ENCODE results near the gene RAB26. TPM values are rescaled to one million over a fixed set of nuclear protein-coding genes. Genes with fewer than 3 reads are reported as not detected.

The RAB26 gene, protein sequence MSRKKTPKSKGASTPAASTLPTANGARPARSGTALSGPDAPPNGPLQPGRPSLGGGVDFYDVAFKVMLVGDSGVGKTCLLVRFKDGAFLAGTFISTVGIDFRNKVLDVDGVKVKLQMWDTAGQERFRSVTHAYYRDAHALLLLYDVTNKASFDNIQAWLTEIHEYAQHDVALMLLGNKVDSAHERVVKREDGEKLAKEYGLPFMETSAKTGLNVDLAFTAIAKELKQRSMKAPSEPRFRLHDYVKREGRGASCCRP
- 1.5 to 4.0 TPM (median 3.2 TPM) in 5 replicates for total RNA-seq (2022; extraction: Qiagen RNA extraction)

DNA sequence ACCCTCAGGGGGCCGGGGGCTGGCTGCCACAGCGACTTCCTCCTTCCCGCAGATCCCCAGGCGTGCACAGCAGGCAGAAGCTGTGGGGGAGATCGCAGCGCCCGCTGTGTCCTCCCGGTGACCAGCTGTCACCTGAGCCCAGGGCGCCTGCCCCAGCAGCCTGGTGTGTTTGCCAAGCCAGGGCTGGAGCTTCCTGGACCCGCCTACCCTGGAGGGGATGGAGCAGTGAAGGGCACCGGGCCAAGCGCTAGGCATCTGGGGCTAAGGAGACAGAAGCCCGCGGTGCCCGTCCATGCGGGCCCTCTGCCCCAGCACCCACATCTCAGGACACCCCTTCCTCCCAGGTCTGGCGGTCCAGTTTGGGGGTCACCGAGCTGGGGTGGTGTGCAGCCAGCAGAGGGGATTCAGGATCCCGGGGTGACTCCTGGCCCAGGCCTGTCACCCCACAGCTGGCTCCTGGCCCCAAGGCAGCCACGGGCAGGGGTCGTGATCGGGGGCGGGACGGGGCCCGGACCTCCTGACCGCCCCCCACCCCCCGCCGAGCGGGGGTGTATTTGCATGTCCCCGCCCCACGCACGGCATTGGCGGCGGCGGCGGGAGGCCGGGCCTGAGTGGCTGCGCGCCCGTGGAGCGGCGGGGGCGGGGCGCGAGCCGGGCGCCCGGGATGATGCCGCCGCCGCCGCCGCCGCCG lies at the start of gene RAB26:
Gene RAB26, plus strand, starts transcription at position 645 of the 691 bp plus-strand sequence. CDS start 159 bp downstream, outside the sequence.

GRCh38 chr16:2135770-2136490 lies 12.5 kb upstream of the RAB26 start, which contains the start of gene PKD1:
TSS of gene PKD1 (minus strand) at chr16:2135898. CDS start at chr16:2135689, 209 bp downstream.

DNA sequence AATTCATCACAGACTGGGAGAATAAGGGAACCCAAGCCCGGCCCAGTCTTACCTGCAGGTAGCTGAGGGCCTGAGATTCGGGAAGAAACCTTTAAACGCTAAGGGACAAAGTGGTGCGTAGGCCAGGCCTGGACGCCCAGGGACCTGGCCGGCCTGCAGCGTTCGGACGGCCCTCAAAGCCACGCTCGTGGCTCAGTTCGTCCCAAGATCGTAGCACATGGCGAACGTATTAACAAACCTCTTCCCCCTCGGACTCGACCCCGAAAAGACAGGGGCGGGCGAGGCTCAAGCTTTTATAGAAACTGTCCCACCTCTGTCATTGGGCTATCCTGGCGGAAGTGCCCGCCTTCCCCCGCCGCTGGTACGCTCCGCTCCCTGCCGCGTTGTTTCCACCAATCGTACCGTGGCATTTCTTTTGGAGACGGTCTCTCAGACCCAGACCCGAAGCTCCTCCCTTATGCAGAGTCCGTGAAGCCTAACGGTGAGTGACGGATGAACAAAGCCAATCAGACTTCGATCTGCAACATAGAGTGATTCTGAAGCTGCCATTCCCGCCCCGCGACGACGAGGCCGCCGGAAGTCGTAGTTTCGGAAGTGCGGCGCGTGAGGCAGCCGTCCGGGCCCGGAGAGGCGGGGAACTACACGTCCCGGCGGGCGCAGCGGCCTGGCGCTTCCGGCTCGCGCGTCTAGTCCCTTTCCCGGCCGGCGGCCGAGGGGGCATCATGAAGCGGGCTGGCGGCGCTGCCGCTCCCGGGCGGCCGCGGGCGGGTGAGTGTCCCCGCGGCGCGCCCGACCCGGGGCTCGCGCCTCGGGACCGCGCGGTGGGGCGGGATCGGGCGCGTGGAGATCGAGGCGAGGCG lies 6.9 kb downstream of the RAB26 start, which contains the start of gene TRAF7:
Gene TRAF7, plus strand, starts transcription at position 692 of the 860 bp plus-strand sequence. CDS start 8,139 bp downstream, outside the sequence.

DNA sequence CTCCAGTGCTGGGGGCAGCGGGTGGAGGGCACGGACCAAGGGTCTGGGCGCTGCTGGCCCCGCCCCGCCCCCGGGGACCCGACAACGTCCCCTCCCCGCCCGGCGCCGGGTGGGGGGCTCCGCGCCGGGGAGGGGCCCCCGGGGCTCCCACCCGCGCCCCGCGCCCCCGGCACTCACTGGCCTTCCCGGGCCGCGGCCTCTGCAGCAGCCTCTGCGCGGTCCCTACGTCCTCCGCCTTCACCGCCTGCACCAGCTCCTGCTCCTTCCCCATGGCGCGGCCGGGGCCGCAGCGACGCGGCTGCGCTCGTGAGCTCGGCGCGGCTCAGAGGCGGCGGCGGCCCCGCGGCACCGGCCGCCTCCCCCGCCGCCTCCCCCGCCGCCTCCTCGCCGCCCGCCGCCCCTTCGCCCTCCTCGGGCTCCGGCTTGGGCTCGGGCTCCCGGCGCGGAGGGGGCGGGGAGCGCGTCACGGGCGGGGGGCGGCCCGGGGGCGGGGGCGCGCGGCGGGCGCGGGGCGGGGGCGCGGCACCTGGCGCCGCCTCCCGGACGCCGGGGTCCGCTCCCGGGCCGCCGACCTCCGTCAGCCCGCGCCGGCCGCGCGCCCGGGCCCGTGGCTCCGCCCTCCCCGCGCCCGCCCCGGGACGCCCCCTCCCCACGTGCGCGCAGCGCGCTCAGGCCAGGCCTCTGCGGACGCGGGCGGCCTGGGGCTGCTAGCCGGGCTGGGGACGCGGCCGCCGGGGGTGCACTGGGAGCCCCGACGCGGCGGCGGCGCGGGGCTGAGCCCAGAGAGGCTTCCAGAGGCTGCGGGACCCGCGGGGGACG lies 47.9 kb downstream of the RAB26 start, which contains the start of gene CASKIN1:
Gene CASKIN1, minus strand, starts transcription at position 444 of the 819 bp plus-strand sequence. Its CDS starts 173 bp downstream, at position 271.

Other genes starting within 250 kb of the RAB26 start
- gene HS3ST6, start 230.2 kb upstream of the RAB26 start, total RNA-seq (2022; extraction: Qiagen RNA extraction) = 1.2 to 1.9 TPM (median 1.6 TPM) in 5 replicates
- 32.7 to 40.4 TPM (median 38.3 TPM) in 5 replicates for gene MSRB1, start 205.4 kb upstream of the RAB26 start, total RNA-seq (2022; extraction: Qiagen RNA extraction)
- gene RPL3L, start 193.9 kb upstream of the RAB26 start, total RNA-seq (2022; extraction: Qiagen RNA extraction) = 0.08 to 0.14 TPM in 2 of 5 replicates, not detected in the others
- 258 to 328 TPM (median 268 TPM) in 5 replicates for gene NDUFB10, start 189.1 kb upstream of the RAB26 start, total RNA-seq (2022; extraction: Qiagen RNA extraction)
- gene RPS2, start 183.8 kb upstream of the RAB26 start, total RNA-seq (2022; extraction: Qiagen RNA extraction) = 3,451 to 5,688 TPM (median 5,221 TPM) in 5 replicates
- not detected in 5 replicates for gene RNF151, start 181.8 kb upstream of the RAB26 start, total RNA-seq (2022; extraction: Qiagen RNA extraction)
- gene TBL3, start 176.6 kb upstream of the RAB26 start, total RNA-seq (2022; extraction: Qiagen RNA extraction) = 30.0 to 38.7 TPM (median 34.9 TPM) in 5 replicates
- 0.12 to 0.18 TPM (median 0.17 TPM) in 5 replicates for gene NOXO1, start 167.2 kb upstream of the RAB26 start, total RNA-seq (2022; extraction: Qiagen RNA extraction)
- 26.9 to 43.1 TPM (median 39.8 TPM) in 5 replicates for gene GFER, start 164.4 kb upstream of the RAB26 start, total RNA-seq (2022; extraction: Qiagen RNA extraction)
- gene SYNGR3, start 158.7 kb upstream of the RAB26 start, total RNA-seq (2022; extraction: Qiagen RNA extraction) = 5.7 to 7.4 TPM (median 6.8 TPM) in 5 replicates
- gene ZNF598, start 138.8 kb upstream of the RAB26 start, total RNA-seq (2022; extraction: Qiagen RNA extraction) = 35.1 to 67.2 TPM (median 61.5 TPM) in 5 replicates
- 0.79 to 1.2 TPM (median 1.0 TPM) in 5 replicates for gene NPW, start 128.8 kb upstream of the RAB26 start, total RNA-seq (2022; extraction: Qiagen RNA extraction)
- 45.5 to 66.1 TPM (median 65.3 TPM) in 5 replicates for gene NHERF2, start 121.7 kb upstream of the RAB26 start, total RNA-seq (2022; extraction: Qiagen RNA extraction)
- 36.7 to 40.8 TPM (median 39.4 TPM) in 5 replicates for gene NTHL1, start 100.8 kb upstream of the RAB26 start, total RNA-seq (2022; extraction: Qiagen RNA extraction)
- 18.8 to 50.4 TPM (median 40.2 TPM) in 5 replicates for gene TSC2, start 100.6 kb upstream of the RAB26 start, total RNA-seq (2022; extraction: Qiagen RNA extraction)
- gene PKD1, start 12.7 kb upstream of the RAB26 start, total RNA-seq (2022; extraction: Qiagen RNA extraction) = 24.4 to 50.2 TPM (median 45.8 TPM) in 5 replicates
- 34.4 to 68.4 TPM (median 62.9 TPM) in 5 replicates for gene TRAF7, start 7.2 kb downstream of the RAB26 start, total RNA-seq (2022; extraction: Qiagen RNA extraction)
- gene CASKIN1, start 48.0 kb downstream of the RAB26 start, total RNA-seq (2022; extraction: Qiagen RNA extraction) = 0.21 to 0.58 TPM (median 0.39 TPM) in 5 replicates
- 35.5 to 57.2 TPM (median 52.5 TPM) in 5 replicates for gene MLST8, start 56.8 kb downstream of the RAB26 start, total RNA-seq (2022; extraction: Qiagen RNA extraction)
- gene BRICD5, start 62.2 kb downstream of the RAB26 start, total RNA-seq (2022; extraction: Qiagen RNA extraction) = 3.0 to 4.5 TPM (median 3.8 TPM) in 5 replicates
- gene PGP, start 66.2 kb downstream of the RAB26 start, total RNA-seq (2022; extraction: Qiagen RNA extraction) = 16.1 to 28.0 TPM (median 27.5 TPM) in 5 replicates
- 14.1 to 26.2 TPM (median 24.4 TPM) in 5 replicates for gene E4F1, start 75.0 kb downstream of the RAB26 start, total RNA-seq (2022; extraction: Qiagen RNA extraction)
- 0.54 to 1.3 TPM (median 1.1 TPM) in 5 replicates for gene DNASE1L2, start 87.8 kb downstream of the RAB26 start, total RNA-seq (2022; extraction: Qiagen RNA extraction)
- 47.2 to 75.5 TPM (median 70.7 TPM) in 5 replicates for gene ECI1, start 103.0 kb downstream of the RAB26 start, total RNA-seq (2022; extraction: Qiagen RNA extraction)
- 258 to 289 TPM (median 262 TPM) in 5 replicates for gene RNPS1, start 119.5 kb downstream of the RAB26 start, total RNA-seq (2022; extraction: Qiagen RNA extraction)
- gene ABCA3, start 192.1 kb downstream of the RAB26 start, total RNA-seq (2022; extraction: Qiagen RNA extraction) = 15.9 to 23.7 TPM (median 20.9 TPM) in 5 replicates